Keratinocyte (primary cell): Measurements from ENCODE around the gene KICS2. TPM values are rescaled to one million over a fixed set of nuclear protein-coding genes. Genes with fewer than 3 reads are reported as not detected.

Experiments used
- DNase-seq: peaks from one replicate; pipeline ENCODE4 v3.0.0-alpha.2; 2011; ENCODE audit warnings: low read depth, missing footprints, low spot score
- FAIRE-seq: peaks from 2 replicates; lab custom pipeline; 2011; peaks lifted over from hg19 to GRCh38; lab: Jason Lieb, UNC
- H2AFZ ChIP-seq: 2 replicates; pipeline ENCODE4 v1.6.0; 2012; ENCODE audit warnings: low read length, control low read depth, inconsistent platforms; ENCODE audit not compliant: control insufficient read depth
- H3K27ac ChIP-seq: 2 replicates; pipeline ENCODE4 v1.5.1; 2011; ENCODE audit warnings: low read length; ENCODE audit not compliant: control insufficient read depth, insufficient read depth
- H3K27me3 ChIP-seq: 3 replicates; pipeline ENCODE4 v1.6.0; 2011; ENCODE audit warnings: low read length; ENCODE audit not compliant: control insufficient read depth, insufficient read depth; ENCODE audit errors: extremely low read depth
- H3K36me3 ChIP-seq, 2 experiments: 2 replicates in 1 of 2; 3 replicates in 1 of 2; pipeline ENCODE4 v1.5.1; 2011; ENCODE audit warnings: low read length in 2 of 2, mild to moderate bottlenecking in 1 of 2; ENCODE audit not compliant: control insufficient read depth in 2 of 2, insufficient read depth in 2 of 2; ENCODE audit errors: extremely low read depth in 1 of 2
- H3K4me1 ChIP-seq: 3 replicates; pipeline ENCODE4 v1.5.1; 2011; ENCODE audit warnings: low read length; ENCODE audit not compliant: control insufficient read depth, insufficient read depth; ENCODE audit errors: extremely low read depth
- H3K4me2 ChIP-seq: 3 replicates; pipeline ENCODE4 v1.6.0; 2011; ENCODE audit warnings: low read depth, low read length; ENCODE audit not compliant: control insufficient read depth, insufficient read depth; ENCODE audit errors: extremely low read depth
- H3K4me3 ChIP-seq, 3 experiments: fragments of 200-600 bp in 1 of 3; sonication (generic) in 1 of 3; 2 replicates in 2 of 3; 3 replicates in 1 of 3; pipeline ENCODE4 v1.5.1; 2011 to 2016; ENCODE audit warnings: low read length in 3 of 3, mild to moderate bottlenecking in 3 of 3, control low read depth in 2 of 3, inconsistent platforms in 1 of 3, low read depth in 1 of 3, mixed read lengths in 1 of 3, mixed run types in 1 of 3, moderate library complexity in 1 of 3; ENCODE audit not compliant: control insufficient read depth in 2 of 3, insufficient read depth in 2 of 3; ENCODE audit errors: extremely low read depth in 1 of 3
- H3K79me2 ChIP-seq: 2 replicates; pipeline ENCODE4 v1.6.0; 2012; ENCODE audit warnings: low read length; ENCODE audit not compliant: control insufficient read depth, insufficient read depth
- H3K9ac ChIP-seq: 3 replicates; pipeline ENCODE4 v1.6.0; 2011; ENCODE audit warnings: low read length; ENCODE audit not compliant: control insufficient read depth, insufficient read depth; ENCODE audit errors: extremely low read depth
- H3K9me1 ChIP-seq: 3 replicates; pipeline ENCODE4 v1.6.0; 2011; ENCODE audit warnings: low read length; ENCODE audit not compliant: control insufficient read depth, insufficient read depth; ENCODE audit errors: extremely low read depth
- H3K9me3 ChIP-seq: 2 replicates; pipeline ENCODE4 v1.5.1; 2012; ENCODE audit warnings: low read depth, low read length; ENCODE audit not compliant: control insufficient read depth
- H4K20me1 ChIP-seq: 3 replicates; pipeline ENCODE4 v1.6.0; 2011; ENCODE audit warnings: low read length; ENCODE audit not compliant: control insufficient read depth, insufficient read depth; ENCODE audit errors: extremely low read depth
- CTCF ChIP-seq, 3 experiments: IDR thresholded peaks in 1 of 3; conservative IDR thresholded peaks in 1 of 3; optimal IDR thresholded peaks in 1 of 3; 2 replicates in 2 of 3; 3 replicates in 1 of 3; pipeline versions ENCODE3 to v1.5.1; 2011; ENCODE audit warnings: low read length in 3 of 3, mild to moderate bottlenecking in 3 of 3, moderate library complexity in 2 of 3, control low read depth in 1 of 3, inconsistent platforms in 1 of 3; ENCODE audit not compliant: insufficient read depth in 2 of 3; ENCODE audit errors: extremely low read depth in 1 of 3
- EZH2 ChIP-seq: IDR thresholded peaks from one replicate; pipeline ENCODE4 v1.6.1; 2012; ENCODE audit warnings: inconsistent platforms, mild to moderate bottlenecking, low read length, moderate library complexity
- dilution Hi-C: fragments of 300-500 bp; cut with MboI; formaldehyde crosslinking; loops from one replicate; pipeline ENCODE4 v1.7.0; 2020; ENCODE audit warnings: low sequenced_read_pairs; ENCODE audit not compliant: extremely low pct_ligation_motif_present
- polyA plus RNA-seq, 5 experiments: library from polyadenylated mRNA; depleted of rRNA in 3 of 5; stranded (reverse) in 3 of 5; stranded (forward) in 1 of 5; unstranded in 1 of 5; fragments of >200 nt; gene quantifications; 1 replicate in 1 of 5; 2 replicates in 3 of 5; 3 replicates in 1 of 5; pipeline versions ENCODE4 v1.2.1 to v1.2.3, GENCODE V29; 2011 to 2012; ENCODE audit warnings: missing spikeins in 2 of 5, low read depth in 1 of 5, low replicate concordance in 1 of 5

Gene KICS2
- polyA plus RNA-seq, 1 donor (not counting 4 experiments of a cell fraction or from before 2014, with no cell fraction given) = 6.2 TPM

- no peak for TF ChIP-seq CTCF (optimal IDR thresholded peaks at IDR 0.05 in 1 of 3, IDR thresholded peaks at IDR 0.05 in 1 of 3, conservative IDR thresholded peaks at IDR 0.05 in 1 of 3; ENCODE audit: extremely low read depth in 1 of 3, insufficient read depth in 2 of 3, low read length in 3 of 3)
- TF ChIP-seq EZH2 = no peak
- H3K4me3 ChIP-seq = no peak overlapping the region
- no peaks in the 10 kb centered on the region for H3K9me3 ChIP-seq
- no peaks in the 10 kb centered on the region for H3K27me3 ChIP-seq
- DNase-seq (no peak), FAIRE-seq (no peak)
- H3K27ac ChIP-seq = no peak overlapping the region
- dilution Hi-C loops = no loop called here
- H3K79me2 ChIP-seq = no peaks in the 10 kb centered on the region
- H3K36me3 ChIP-seq = peaks cover 0 to 2% of the 10 kb centered on the region in 2 experiments
- H3K4me2 ChIP-seq = no peak overlapping the region
- H3K4me1 ChIP-seq = no peaks in the 10 kb centered on the region
- no peaks in the 10 kb centered on the region for H4K20me1 ChIP-seq
- no peak overlapping the region for H3K9ac ChIP-seq
- no peak overlapping the region for H2AFZ ChIP-seq
- no peaks in the 10 kb centered on the region for H3K9me1 ChIP-seq
Observed at GRCh38 chr12:64205542-64205941, 16.6 kb downstream of the KICS2 start.

- H3K36me3 ChIP-seq = no peaks in the 10 kb centered on the region
- no peaks in the 10 kb centered on the region for H3K4me1 ChIP-seq
- no peak for TF ChIP-seq CTCF (optimal IDR thresholded peaks at IDR 0.05 in 1 of 3, IDR thresholded peaks at IDR 0.05 in 1 of 3, conservative IDR thresholded peaks at IDR 0.05 in 1 of 3; ENCODE audit: extremely low read depth in 1 of 3, insufficient read depth in 2 of 3, low read length in 3 of 3)
- no peak for TF ChIP-seq EZH2
- H3K27ac ChIP-seq = no peak overlapping the region
- no peaks in the 10 kb centered on the region for H3K27me3 ChIP-seq
- dilution Hi-C loops = no loop called here
- H3K9me3 ChIP-seq = no peaks in the 10 kb centered on the region
- H4K20me1 ChIP-seq = no peaks in the 10 kb centered on the region
- DNase-seq (no peak), FAIRE-seq (no peak)
- H3K9ac ChIP-seq = no peak overlapping the region
- H3K79me2 ChIP-seq = no peaks in the 10 kb centered on the region
- H3K9me1 ChIP-seq = no peaks in the 10 kb centered on the region
- no peak overlapping the region for H3K4me2 ChIP-seq
- no peak overlapping the region for H2AFZ ChIP-seq
- H3K4me3 ChIP-seq = no peak overlapping the region
Observed at GRCh38 chr12:64203775-64204174, 18.3 kb downstream of the KICS2 start.
